HEK293T (cell line): ENCODE data around the gene FH.

ENCODE experiments used
- CTCF ChIA-PET: fragments of 350-600 bp; formaldehyde crosslinking; extraction: SDS; loops from one replicate; lab custom pipeline; 2021; ENCODE audit warnings: antibody characterized with exemption, inconsistent platforms; lab: Yijun Ruan, JAX
- POLR2A ChIA-PET: fragments of 350-600 bp; formaldehyde crosslinking; extraction: SDS; loops from one replicate; lab custom pipeline; 2020; ENCODE audit warnings: antibody characterized with exemption, inconsistent platforms; lab: Yijun Ruan, JAX
- DNase-seq: peaks from one replicate; pipeline ENCODE4 v3.0.0; 2012; ENCODE audit warnings: mixed read lengths; ENCODE audit errors: extremely low spot score
- ARNT ChIP-seq: fragments of 450-650 bp; IDR thresholded peaks from 2 replicates; pipeline ENCODE4 v1.6.1; 2017; ENCODE audit warnings: mild to moderate bottlenecking
- BHLHE40 ChIP-seq: fragments of 450-650 bp; IDR thresholded peaks from 2 replicates; pipeline ENCODE4 v1.6.1; 2016; ENCODE audit warnings: mild to moderate bottlenecking, moderate library complexity, borderline replicate concordance
- CTBP1 ChIP-seq: fragments of 450-650 bp; IDR thresholded peaks from 2 replicates; pipeline ENCODE4 v1.6.1; 2016; ENCODE audit warnings: borderline replicate concordance
- ELF4 ChIP-seq: fragments of 450-650 bp; IDR thresholded peaks from 2 replicates; pipeline ENCODE4 v1.6.1; 2017; ENCODE audit warnings: antibody characterized with exemption
- FOXA1 ChIP-seq: fragments of 450-650 bp; IDR thresholded peaks from 2 replicates; pipeline ENCODE4 v1.6.1; 2016; ENCODE audit warnings: mild to moderate bottlenecking
- FOXK2 ChIP-seq: fragments of 450-650 bp; IDR thresholded peaks from 2 replicates; pipeline ENCODE4 v1.6.1; 2016; ENCODE audit warnings: mild to moderate bottlenecking
- FOXM1 ChIP-seq: fragments of 450-650 bp; IDR thresholded peaks from 2 replicates; pipeline ENCODE4 v1.6.1; 2017; ENCODE audit warnings: mild to moderate bottlenecking, borderline replicate concordance
- HDGF ChIP-seq: fragments of 450-650 bp; IDR thresholded peaks from 2 replicates; pipeline ENCODE4 v1.6.1; 2017; ENCODE audit warnings: antibody characterized with exemption, borderline replicate concordance
- L3MBTL2 ChIP-seq: fragments of 450-650 bp; conservative IDR thresholded peaks from 2 replicates; pipeline ENCODE4 v1.6.1; 2016; ENCODE audit warnings: mild to moderate bottlenecking
- LEF1 ChIP-seq: fragments of 450-650 bp; IDR thresholded peaks from 2 replicates; pipeline ENCODE4 v1.6.1; 2017; ENCODE audit warnings: mild to moderate bottlenecking, borderline replicate concordance
- NFRKB ChIP-seq: fragments of 450-650 bp; IDR thresholded peaks from 2 replicates; pipeline ENCODE4 v1.6.1; 2016; ENCODE audit warnings: mild to moderate bottlenecking, moderate library complexity
- PKNOX1 ChIP-seq: fragments of 450-650 bp; IDR thresholded peaks from 2 replicates; pipeline ENCODE4 v1.6.1; 2016
- SP1 ChIP-seq: fragments of 450-650 bp; IDR thresholded peaks from 2 replicates; pipeline ENCODE4 v1.6.1; 2017
- SUZ12 ChIP-seq: fragments of 450-650 bp; IDR thresholded peaks from 2 replicates; pipeline ENCODE4 v1.6.1; 2016; ENCODE audit warnings: mild to moderate bottlenecking
- TARDBP ChIP-seq: fragments of 450-650 bp; IDR thresholded peaks from 2 replicates; pipeline ENCODE4 v1.6.1; 2016
- ZNF384 ChIP-seq: fragments of 450-650 bp; IDR thresholded peaks from 2 replicates; pipeline ENCODE4 v1.6.1; 2016

The FH gene

GRCh38 chr1:241451956-241452355, 67.6 kb downstream of the FH start:
- ChIA-PET CTCF (no interaction called here), POLR2A (no interaction called here)
- TF ChIP-seq ZNF384 (no peak), PKNOX1 (no peak), BHLHE40 (no peak), TARDBP (no peak), LEF1 (no peak), L3MBTL2 (no peak), ARNT (no peak), FOXK2 (no peak), CTBP1 (no peak), FOXM1 (no peak), FOXA1 (no peak), SUZ12 (no peak), SP1 (no peak), HDGF (no peak), NFRKB (no peak), ELF4 (no peak)
- DNase-seq, result no peak
